ENCODE results near the gene STAT3. TPM values are rescaled to one million over a fixed set of nuclear protein-coding genes. Genes with fewer than 3 reads are reported as not detected.

The STAT3 gene
- total and polyA plus RNA-seq, 2 of the 13 experiments (the other 11 are each of a cell fraction or from before 2014, with no cell fraction given) = 61.8 to 62.4 TPM

GRCh38 chr17:42422958-42423712 lies 34.9 kb upstream of the STAT3 start, which contains the start of gene CAVIN1 (continued):
- no peak for TF ChIP-seq ZNF646 (CRISPR knock-in tag; IDR thresholded peaks at IDR 0.05)
- no peak for TF ChIP-seq RNF2 (conservative IDR thresholded peaks at IDR 0.05; ENCODE audit: low read depth)
- TF ChIP-seq ZKSCAN5 (CRISPR knock-in tag; IDR thresholded peaks at IDR 0.05) = no peak
- TF ChIP-seq ZNF709 (CRISPR knock-in tag; IDR thresholded peaks at IDR 0.05) = peak; percentile 86; the same call in 1 of the 2 replicates
- TF ChIP-seq ZMYM4 (CRISPR knock-in tag; IDR thresholded peaks at IDR 0.05) = peak; percentile 59
- no peak for TF ChIP-seq CENPX (CRISPR knock-in tag; IDR thresholded peaks at IDR 0.05)
- TF ChIP-seq KLF6 (CRISPR knock-in tag; IDR thresholded peaks at IDR 0.05) = no peak; the same call in none of the 2 replicates
- TF ChIP-seq ZKSCAN1 (IDR thresholded peaks at IDR 0.05; ENCODE audit: low read length) = no peak
- no peak for TF ChIP-seq RFX3 (CRISPR knock-in tag; IDR thresholded peaks at IDR 0.05)
- TF ChIP-seq ZMYM2 (CRISPR knock-in tag; IDR thresholded peaks at IDR 0.05) = no peak
- TF ChIP-seq DDIT3 (CRISPR knock-in tag; IDR thresholded peaks at IDR 0.05) = no peak
- no peak for TF ChIP-seq ZNF678 (CRISPR knock-in tag; IDR thresholded peaks at IDR 0.05)
- no peak for TF ChIP-seq CEBPZ (IDR thresholded peaks at IDR 0.05; ENCODE audit: low read length)
- no peak for TF ChIP-seq ZNF784 (CRISPR knock-in tag; IDR thresholded peaks at IDR 0.05; ENCODE audit: borderline replicate concordance)
- TF ChIP-seq ELF4 (CRISPR knock-in tag; IDR thresholded peaks at IDR 0.05; ENCODE audit: borderline replicate concordance) = no peak
- no peak for TF ChIP-seq ZMYM3 (CRISPR knock-in tag; IDR thresholded peaks at IDR 0.05)
- TF ChIP-seq ZNF557 (CRISPR knock-in tag; IDR thresholded peaks at IDR 0.05) = peak; percentile 56; the same call in 1 of the 2 replicates
- no peak for TF ChIP-seq SNAPC2 (CRISPR knock-in tag; IDR thresholded peaks at IDR 0.05)
